K562 (cell line): Measurements from ENCODE around the gene TXNDC15. TPM values are rescaled to one million over a fixed set of nuclear protein-coding genes. Genes with fewer than 3 reads are reported as not detected.

Source experiments
- ARHGAP35 ChIP-seq: fragments of 450-650 bp; IDR thresholded peaks from 2 replicates; pipeline ENCODE4 v1.6.1; 2018; ENCODE audit not compliant: partially characterized antibody
- HCFC1 ChIP-seq: IDR thresholded peaks from 2 replicates; pipeline ENCODE4 v1.6.1; 2012; ENCODE audit warnings: low read depth, low read length, improper control_type of control experiment
- JUN ChIP-seq, 2 experiments: sonication (generic) in 1 of 2; formaldehyde crosslinking in 1 of 2; IDR thresholded peaks; 2 replicates each; pipeline versions ENCODE4 v1.6.1 to v1.8.0; 2012 to 2022; ENCODE audit warnings: borderline replicate concordance in 2 of 2, mild to moderate bottlenecking in 2 of 2, improper control_type of control experiment in 1 of 2, low read depth in 1 of 2, low read length in 1 of 2, missing genetic modification reagents in 1 of 2
- NCOA2 ChIP-seq, 2 experiments: fragments of 450-650 bp; IDR thresholded peaks; 2 replicates each; pipeline ENCODE4 v1.6.1; 2018; ENCODE audit warnings: mild to moderate bottlenecking in 2 of 2, moderate library complexity in 1 of 2; ENCODE audit not compliant: partially characterized antibody in 2 of 2
- RBFOX2 ChIP-seq: fragments of 200-400 bp; formaldehyde crosslinking; IDR thresholded peaks from 2 replicates; pipeline ENCODE4 v1.6.1; 2017; ENCODE audit warnings: low read depth, mild to moderate bottlenecking, low read length, moderate library complexity
- RUNX1 ChIP-seq: sonication (generic); IDR thresholded peaks from 2 replicates; pipeline ENCODE4 v1.6.1; 2016; ENCODE audit warnings: antibody characterized with exemption, low read depth
- SMARCC2 ChIP-seq: fragments of 450-650 bp; IDR thresholded peaks from 2 replicates; pipeline ENCODE4 v1.6.1; 2017; ENCODE audit warnings: antibody characterized with exemption, moderate library complexity, mild to moderate bottlenecking, low read depth
- SRSF1 ChIP-seq: fragments of 200-400 bp; formaldehyde crosslinking; IDR thresholded peaks from 2 replicates; pipeline ENCODE4 v1.6.1; 2017; ENCODE audit warnings: mild to moderate bottlenecking, low read depth, low read length, moderate library complexity
- TSC22D4 ChIP-seq: fragments of 450-650 bp; IDR thresholded peaks from 2 replicates; pipeline ENCODE4 v1.6.1; 2016; ENCODE audit warnings: missing genetic modification characterization, missing biosample characterization, control low read depth
- YBX1 ChIP-seq: fragments of 450-650 bp; IDR thresholded peaks from 2 replicates; pipeline ENCODE4 v1.7.1; 2016; ENCODE audit warnings: mild to moderate bottlenecking
- ZNF239 ChIP-seq: fragments of 250-450 bp; sonication (Bioruptor Pico); IDR thresholded peaks from 2 replicates; pipeline ENCODE4 v1.4.0; 2020; ENCODE audit warnings: mild to moderate bottlenecking
- ZNF3 ChIP-seq: fragments of 250-450 bp; sonication (Bioruptor Pico); IDR thresholded peaks from 2 replicates; pipeline ENCODE4 v1.5.0; 2021; ENCODE audit warnings: mild to moderate bottlenecking, moderate library complexity
- ZNF551 ChIP-seq: fragments of 250-450 bp; sonication (Bioruptor Pico); IDR thresholded peaks from 2 replicates; pipeline ENCODE4 v1.5.0; 2021; ENCODE audit warnings: mild to moderate bottlenecking, moderate library complexity
- polyA plus RNA-seq, 8 experiments: library from polyadenylated mRNA; depleted of rRNA in 4 of 8; stranded (reverse) in 5 of 8; unstranded in 3 of 8; fragments of >200 nt; fragmentation: Nextera tagmentation in 2 of 8; fragmentation: Illumina TruSeq in 1 of 8; extraction: Ambion mirVana in 2 of 8; extraction: Trizol in 1 of 8; gene quantifications; 2 replicates each; pipeline versions ENCODE4 v1.2.1 to v1.2.3, GENCODE V29; 2011 to 2014; ENCODE audit warnings: inconsistent platforms in 1 of 8, missing spikeins in 1 of 8
- total RNA-seq, 7 experiments: library from RNA; depleted of rRNA in 6 of 7; stranded (reverse); fragments of >200 nt in 6 of 7; fragmentation: Illumina TruSeq in 2 of 7; extraction: Trizol in 2 of 7; gene quantifications; 2 replicates each; pipeline versions ENCODE4 v1.2.1 to v1.2.3, GENCODE V29; 2011 to 2021; ENCODE audit warnings: low replicate concordance in 1 of 7
- TF ChIP-seq, protein P1 (sequence below): fragments of 250-450 bp; sonication (Bioruptor Pico); IDR thresholded peaks from 2 replicates; pipeline ENCODE4 v1.6.1; 2021; ENCODE audit warnings: mild to moderate bottlenecking
- TF ChIP-seq, protein P2 (sequence below): fragments of 450-650 bp; IDR thresholded peaks from 2 replicates; pipeline ENCODE4 v1.6.1; 2017; ENCODE audit warnings: mild to moderate bottlenecking, moderate library complexity
- TF ChIP-seq, protein P3 (sequence below): fragments of 450-650 bp; IDR thresholded peaks from 2 replicates; pipeline ENCODE4 v1.6.1; 2017; ENCODE audit warnings: antibody characterized with exemption
- TF ChIP-seq, protein P4 (sequence below): fragments of 250-450 bp; sonication (Bioruptor Pico); IDR thresholded peaks from 2 replicates; pipeline ENCODE4 v1.8.0; 2021; ENCODE audit warnings: borderline replicate concordance, mild to moderate bottlenecking, moderate library complexity; ENCODE audit not compliant: poor library complexity, severe bottlenecking
- TF ChIP-seq, protein P5 (sequence below), 2 experiments: fragments of 450-650 bp; IDR thresholded peaks; 2 replicates each; pipeline ENCODE4 v1.6.1; 2018; ENCODE audit warnings: mild to moderate bottlenecking in 2 of 2, low read depth in 1 of 2; ENCODE audit not compliant: partially characterized antibody in 2 of 2

TXNDC15 gene
- total and polyA plus RNA-seq, 9 of the 15 experiments (the other 6 are each of a cell fraction or from before 2014, with no cell fraction given), result 3.0 to 15.4 (median 12.3) TPM

DNA sequence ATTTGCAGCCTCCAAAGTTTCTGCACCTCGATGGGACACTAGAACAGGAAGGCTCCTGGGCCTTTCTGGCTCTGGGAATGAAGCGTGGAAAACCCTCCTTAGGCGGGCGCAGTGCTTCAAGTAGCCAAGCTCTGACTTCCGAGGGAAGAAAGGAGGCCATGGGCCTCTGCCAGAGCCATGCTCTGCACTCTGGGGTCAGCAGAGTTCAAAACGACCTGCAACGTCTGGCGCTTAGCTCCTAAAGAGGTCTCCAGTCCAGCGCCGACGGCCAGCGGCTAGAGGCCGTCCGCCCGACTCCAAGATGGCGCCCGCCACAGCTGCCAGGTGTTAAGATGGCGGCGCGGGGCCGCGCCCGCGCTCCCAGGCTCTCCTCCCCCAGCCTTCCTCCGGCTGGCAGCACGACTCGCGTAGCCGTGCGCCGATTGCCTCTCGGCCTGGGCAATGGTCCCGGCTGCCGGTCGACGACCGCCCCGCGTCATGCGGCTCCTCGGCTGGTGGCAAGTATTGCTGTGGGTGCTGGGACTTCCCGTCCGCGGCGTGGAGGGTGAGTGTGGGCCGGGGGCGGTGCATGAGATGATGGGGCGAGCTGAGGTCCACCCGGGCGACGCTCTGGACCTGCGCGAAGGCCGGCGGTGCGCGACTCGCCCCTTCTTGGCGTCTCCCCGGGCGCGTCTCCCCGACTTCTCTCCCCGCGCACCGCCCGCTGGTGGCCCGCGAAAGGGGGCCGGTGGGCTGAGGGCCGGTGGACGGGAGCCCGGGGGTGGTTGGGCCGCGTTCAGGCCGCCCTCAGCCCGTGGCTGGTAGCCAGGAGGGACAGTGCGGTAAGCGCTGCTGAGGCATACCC, at the start of gene TXNDC15 (continued):
- TF ChIP-seq ZNF3 (CRISPR knock-in tag) (no peak), HCFC1 (peak; percentile 82), SMARCC2 (no peak), TSC22D4 (tag) (no peak), ZNF239 (CRISPR knock-in tag) (no peak), JUN (IDR thresholded peaks at IDR 0.05; ENCODE audit: borderline replicate concordance, low read depth, low read length) (peak; percentile 3; the same call in 1 of the 2 replicates), JUN (CRISPR knock-in tag; IDR thresholded peaks at IDR 0.05; ENCODE audit: borderline replicate concordance) (no peak), ZNF551 (CRISPR knock-in tag) (no peak), RUNX1 (no peak), NCOA2 (IDR thresholded peaks at IDR 0.05; ENCODE audit: partially characterized antibody in 2 of 2) (no peak), YBX1 (no peak), RBFOX2 (peak; percentile 95), SRSF1 (0 out of 2 replicates have a peak, but pooled peaks have one; percentile 57), ARHGAP35 (no peak)
- TF ChIP-seq, protein P1, sequence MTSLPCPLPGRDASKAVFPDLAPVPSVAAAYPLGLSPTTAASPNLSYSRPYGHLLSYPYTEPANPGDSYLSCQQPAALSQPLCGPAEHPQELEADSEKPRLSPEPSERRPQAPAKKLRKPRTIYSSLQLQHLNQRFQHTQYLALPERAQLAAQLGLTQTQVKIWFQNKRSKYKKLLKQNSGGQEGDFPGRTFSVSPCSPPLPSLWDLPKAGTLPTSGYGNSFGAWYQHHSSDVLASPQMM (CRISPR knock-in tag), result no peak
- TF ChIP-seq, protein P2, sequence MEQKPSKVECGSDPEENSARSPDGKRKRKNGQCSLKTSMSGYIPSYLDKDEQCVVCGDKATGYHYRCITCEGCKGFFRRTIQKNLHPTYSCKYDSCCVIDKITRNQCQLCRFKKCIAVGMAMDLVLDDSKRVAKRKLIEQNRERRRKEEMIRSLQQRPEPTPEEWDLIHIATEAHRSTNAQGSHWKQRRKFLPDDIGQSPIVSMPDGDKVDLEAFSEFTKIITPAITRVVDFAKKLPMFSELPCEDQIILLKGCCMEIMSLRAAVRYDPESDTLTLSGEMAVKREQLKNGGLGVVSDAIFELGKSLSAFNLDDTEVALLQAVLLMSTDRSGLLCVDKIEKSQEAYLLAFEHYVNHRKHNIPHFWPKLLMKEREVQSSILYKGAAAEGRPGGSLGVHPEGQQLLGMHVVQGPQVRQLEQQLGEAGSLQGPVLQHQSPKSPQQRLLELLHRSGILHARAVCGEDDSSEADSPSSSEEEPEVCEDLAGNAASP, result no peak
- TF ChIP-seq, protein P3, sequence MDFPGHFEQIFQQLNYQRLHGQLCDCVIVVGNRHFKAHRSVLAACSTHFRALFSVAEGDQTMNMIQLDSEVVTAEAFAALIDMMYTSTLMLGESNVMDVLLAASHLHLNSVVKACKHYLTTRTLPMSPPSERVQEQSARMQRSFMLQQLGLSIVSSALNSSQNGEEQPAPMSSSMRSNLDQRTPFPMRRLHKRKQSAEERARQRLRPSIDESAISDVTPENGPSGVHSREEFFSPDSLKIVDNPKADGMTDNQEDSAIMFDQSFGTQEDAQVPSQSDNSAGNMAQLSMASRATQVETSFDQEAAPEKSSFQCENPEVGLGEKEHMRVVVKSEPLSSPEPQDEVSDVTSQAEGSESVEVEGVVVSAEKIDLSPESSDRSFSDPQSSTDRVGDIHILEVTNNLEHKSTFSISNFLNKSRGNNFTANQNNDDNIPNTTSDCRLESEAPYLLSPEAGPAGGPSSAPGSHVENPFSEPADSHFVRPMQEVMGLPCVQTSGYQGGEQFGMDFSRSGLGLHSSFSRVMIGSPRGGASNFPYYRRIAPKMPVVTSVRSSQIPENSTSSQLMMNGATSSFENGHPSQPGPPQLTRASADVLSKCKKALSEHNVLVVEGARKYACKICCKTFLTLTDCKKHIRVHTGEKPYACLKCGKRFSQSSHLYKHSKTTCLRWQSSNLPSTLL, result no peak
- TF ChIP-seq, protein P4, sequence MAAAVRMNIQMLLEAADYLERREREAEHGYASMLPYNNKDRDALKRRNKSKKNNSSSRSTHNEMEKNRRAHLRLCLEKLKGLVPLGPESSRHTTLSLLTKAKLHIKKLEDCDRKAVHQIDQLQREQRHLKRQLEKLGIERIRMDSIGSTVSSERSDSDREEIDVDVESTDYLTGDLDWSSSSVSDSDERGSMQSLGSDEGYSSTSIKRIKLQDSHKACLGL (CRISPR knock-in tag), result no peak
- TF ChIP-seq, protein P5, sequence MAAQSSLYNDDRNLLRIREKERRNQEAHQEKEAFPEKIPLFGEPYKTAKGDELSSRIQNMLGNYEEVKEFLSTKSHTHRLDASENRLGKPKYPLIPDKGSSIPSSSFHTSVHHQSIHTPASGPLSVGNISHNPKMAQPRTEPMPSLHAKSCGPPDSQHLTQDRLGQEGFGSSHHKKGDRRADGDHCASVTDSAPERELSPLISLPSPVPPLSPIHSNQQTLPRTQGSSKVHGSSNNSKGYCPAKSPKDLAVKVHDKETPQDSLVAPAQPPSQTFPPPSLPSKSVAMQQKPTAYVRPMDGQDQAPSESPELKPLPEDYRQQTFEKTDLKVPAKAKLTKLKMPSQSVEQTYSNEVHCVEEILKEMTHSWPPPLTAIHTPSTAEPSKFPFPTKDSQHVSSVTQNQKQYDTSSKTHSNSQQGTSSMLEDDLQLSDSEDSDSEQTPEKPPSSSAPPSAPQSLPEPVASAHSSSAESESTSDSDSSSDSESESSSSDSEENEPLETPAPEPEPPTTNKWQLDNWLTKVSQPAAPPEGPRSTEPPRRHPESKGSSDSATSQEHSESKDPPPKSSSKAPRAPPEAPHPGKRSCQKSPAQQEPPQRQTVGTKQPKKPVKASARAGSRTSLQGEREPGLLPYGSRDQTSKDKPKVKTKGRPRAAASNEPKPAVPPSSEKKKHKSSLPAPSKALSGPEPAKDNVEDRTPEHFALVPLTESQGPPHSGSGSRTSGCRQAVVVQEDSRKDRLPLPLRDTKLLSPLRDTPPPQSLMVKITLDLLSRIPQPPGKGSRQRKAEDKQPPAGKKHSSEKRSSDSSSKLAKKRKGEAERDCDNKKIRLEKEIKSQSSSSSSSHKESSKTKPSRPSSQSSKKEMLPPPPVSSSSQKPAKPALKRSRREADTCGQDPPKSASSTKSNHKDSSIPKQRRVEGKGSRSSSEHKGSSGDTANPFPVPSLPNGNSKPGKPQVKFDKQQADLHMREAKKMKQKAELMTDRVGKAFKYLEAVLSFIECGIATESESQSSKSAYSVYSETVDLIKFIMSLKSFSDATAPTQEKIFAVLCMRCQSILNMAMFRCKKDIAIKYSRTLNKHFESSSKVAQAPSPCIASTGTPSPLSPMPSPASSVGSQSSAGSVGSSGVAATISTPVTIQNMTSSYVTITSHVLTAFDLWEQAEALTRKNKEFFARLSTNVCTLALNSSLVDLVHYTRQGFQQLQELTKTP (IDR thresholded peaks at IDR 0.05; ENCODE audit: low read depth in 1 of 2, partially characterized antibody in 2 of 2), result peak in 1 of 2 experiments; percentile 1
